GM21786 (cell line): ENCODE measurements around the gene ADCY2.

Experiments
- ATAC-seq: cut with Tn5 transposase; IDR thresholded peaks from one replicate; pipeline ENCODE4 v1.9.1; 2021; ENCODE audit not compliant: unreplicated experiment

ADCY2 gene

DNA sequence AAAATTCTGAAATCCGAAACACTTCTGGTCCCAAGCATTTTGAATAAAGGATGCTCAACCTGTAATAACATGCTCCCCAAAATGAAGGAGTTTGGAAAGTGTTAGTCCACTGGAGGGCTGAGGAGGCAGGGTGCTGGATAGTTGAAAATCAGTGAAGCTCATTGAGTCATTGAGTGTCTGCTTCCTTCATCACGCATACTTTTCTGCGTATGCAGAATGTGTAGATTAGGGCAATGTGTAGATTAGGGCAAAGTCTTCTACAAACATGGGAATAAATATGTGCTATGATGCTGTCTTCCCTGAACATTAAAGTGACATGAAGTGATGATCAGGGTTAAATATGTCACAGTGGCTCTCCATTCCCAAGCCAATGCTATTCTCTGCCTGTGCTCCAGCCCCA is 261.2 kb downstream of the ADCY2 start:
- no peak for ATAC-seq

DNA sequence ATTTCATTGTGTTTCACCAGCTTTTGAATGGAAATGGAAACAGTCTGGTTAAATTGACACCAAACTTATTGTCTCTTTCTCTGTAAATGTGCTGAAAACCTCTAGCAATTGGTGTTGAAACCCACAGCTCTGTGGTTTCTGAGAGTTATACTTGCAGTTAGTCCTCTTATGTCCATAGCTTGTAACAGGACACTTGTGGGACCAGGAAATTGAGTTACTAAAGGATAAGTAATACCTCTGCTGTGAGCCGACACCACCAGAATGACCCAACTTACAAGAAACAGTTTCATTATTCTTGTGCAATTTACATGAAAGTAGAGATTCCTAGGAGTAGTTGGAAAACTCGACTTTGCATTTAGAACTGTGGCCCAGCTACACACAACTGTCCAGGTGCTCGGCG is 263.5 kb downstream of the ADCY2 start:
- ATAC-seq, result no peak

DNA sequence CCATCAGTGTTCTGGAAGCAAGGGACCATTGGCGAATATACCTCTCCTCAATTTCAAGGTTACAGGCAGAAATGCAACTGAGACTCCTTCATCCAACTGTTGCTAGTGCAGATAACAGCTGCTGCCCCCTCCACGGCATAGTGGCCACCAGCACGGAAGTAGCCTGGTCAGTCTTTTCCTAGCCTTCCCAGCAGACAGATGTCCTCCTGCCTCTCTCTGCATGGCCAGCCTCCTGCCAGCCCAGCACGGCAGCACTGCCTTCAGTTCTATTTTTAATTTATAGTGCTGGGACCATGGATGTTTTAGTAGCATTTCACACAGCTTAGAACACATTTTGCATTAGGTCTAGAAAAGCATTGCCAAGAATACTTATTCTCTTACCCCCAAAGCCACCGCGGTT is 266.4 kb downstream of the ADCY2 start:
- ATAC-seq, result no peak

DNA sequence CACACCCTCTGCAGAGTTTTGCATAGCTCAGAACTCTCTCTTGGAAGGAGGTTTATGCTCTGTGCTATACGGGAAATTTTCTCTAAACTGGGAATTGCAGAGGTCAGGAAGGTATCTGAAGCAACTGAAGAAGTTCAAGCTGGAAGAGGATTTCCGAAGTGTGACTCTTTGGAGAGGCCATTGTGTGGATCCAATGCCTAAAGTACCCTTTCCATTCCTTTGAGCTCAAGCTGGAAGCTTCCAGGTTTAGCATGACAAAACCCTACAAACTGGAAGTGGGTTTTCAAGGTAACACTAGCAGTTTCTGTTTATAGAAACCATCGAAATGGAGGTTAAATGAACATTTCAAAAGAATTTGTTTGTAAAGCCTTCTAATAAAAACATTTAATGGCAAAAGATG is 267.9 kb downstream of the ADCY2 start:
- no peak for ATAC-seq

DNA sequence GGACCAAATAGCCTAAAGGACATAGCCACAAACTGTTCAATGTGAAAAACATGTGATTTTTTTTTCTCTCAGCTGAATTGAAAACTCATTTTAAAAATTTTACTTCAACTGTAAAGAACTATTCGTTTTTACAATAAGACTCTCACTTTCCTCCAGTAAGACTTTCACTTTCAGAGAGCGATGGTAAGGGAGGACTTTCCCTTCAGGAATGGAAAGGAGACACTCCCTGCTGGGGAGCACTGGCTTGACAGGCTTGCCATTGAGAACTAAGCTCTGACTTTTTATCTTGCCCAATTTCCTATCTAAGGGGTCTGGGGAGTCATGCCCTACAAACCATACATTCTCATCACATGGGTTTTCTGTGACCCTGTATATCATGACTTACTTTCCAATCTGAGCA is 268.3 kb downstream of the ADCY2 start:
- no peak for ATAC-seq

DNA sequence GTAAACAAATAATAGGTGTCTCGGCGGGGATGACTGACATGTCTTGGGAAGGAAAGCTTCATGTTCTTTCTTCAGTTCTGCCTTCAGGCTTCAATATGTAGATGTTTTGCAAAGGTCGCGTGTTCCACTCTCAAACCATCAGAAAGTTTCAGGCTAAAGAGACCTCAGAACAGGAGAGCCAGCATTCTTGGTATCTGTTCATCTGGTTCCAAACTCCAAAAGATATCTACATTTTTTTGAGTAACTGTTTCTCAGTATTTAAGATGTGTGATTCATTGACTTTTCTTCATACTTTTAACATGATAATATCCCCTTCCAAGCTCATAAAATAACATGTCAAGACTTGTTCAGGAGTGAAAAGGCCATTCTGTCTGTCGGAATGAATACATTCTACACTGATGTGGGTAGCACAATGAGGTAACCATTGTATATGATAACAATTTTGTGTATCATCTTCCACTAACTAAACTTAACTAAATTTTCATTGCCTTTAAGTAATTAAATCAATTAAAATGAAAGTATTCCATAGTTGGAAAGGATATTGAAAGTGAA is 271.4 kb downstream of the ADCY2 start:
- no peak for ATAC-seq

DNA sequence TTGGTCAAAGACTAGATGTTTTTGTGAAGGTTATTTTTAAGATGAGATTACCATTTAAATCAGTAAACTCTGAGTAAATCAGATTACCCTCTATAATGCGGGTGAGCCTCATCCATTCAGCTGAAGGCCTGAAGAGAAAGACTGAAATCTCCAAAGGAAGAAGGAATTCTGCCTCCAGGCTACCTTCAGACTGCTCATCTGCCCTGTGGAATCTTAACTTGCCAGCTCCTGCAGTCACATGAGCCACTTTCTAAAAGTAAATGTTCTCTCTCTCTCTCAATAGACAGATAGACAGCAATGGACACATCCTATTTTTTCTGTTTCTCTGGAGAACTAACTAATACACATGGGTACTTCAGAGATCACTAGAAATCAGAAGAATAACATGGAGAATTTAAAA is 272.2 kb downstream of the ADCY2 start:
- no peak for ATAC-seq

DNA sequence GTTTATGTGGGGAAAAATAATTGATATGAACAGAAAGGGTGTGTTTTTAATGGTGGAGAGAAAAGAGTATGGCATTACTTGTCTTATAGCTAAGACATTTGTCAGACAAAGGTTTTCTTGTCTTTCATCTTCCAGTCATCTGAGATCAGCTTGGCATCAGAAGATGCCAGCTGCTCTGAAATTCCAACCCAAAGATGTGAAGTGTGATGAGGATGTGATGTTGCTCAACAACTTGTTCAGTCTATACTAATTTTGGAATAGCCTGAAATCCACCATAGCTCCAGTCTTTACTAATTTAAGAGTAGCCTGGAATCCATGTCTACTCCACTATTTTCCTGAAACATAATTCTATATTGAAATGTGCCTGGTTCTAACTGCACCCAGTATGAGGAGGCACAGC is 272.7 kb downstream of the ADCY2 start:
- no peak for ATAC-seq

DNA sequence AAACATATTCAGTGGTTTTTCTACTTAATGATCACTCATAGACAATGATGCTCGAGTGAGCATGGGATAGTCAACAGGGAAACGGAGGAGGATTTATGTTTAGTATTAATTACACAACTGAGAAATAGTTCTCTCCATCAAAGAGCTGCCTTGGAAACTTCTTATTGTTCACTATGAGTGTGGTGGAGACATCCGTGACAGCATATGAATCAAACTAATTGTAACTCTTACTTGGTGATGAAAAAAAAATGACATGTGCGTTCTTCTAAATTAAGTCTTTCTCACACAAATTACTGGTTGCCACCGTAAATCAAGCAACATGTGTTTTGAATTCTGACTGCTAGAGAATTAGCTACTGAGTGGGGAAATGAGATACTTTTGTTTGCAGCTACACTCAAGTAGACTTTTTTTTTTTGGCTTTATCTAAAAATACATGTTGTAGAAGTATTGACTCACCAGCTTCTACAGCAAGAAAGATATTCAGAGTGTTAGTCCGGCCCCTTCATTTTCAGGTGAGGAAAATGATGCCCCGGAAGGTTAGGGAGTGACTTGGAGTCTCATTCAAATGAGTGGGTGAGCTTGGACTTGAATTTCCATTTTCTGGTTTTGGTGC is 275.5 kb downstream of the ADCY2 start:
- ATAC-seq, result no peak

DNA sequence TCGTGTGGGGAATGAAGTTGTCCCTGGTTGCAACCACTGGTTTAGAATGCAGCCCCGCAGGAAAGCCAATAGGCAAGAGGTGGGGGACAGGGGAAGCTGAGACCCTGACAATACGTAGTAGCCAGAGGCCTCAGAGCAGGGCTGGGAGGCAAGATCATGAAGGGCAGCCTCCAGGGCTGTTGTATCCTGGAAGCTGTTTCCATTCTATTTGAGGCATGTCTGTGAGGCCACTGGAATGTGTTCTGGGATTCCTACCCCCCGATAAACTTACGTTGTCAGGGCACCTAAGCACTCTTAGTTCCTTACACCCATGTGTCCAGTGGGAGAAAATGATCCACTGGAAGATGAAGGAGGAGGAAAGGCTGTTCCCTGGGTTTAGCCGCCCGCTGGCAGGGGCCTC is 277.7 kb downstream of the ADCY2 start:
- ATAC-seq, result no peak

DNA sequence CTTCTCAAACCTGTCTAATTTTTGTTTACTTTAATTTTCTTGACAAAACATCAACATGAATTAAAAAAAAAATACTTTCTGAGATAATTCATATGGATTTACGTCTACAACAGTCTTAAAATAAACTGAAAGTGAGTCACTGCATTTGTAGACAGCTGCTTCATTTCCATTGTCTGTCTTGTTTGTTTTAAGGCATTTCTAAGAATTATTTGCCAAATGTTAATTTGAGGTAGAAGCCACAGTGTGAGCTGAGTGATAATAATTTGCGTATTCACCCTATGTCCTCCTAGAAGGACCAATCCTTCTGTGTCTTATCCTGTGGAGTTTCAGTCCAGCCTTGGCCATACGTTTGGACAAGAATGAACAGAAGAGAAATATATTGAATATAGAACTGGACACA is 280.5 kb downstream of the ADCY2 start:
- ATAC-seq, result no peak

DNA sequence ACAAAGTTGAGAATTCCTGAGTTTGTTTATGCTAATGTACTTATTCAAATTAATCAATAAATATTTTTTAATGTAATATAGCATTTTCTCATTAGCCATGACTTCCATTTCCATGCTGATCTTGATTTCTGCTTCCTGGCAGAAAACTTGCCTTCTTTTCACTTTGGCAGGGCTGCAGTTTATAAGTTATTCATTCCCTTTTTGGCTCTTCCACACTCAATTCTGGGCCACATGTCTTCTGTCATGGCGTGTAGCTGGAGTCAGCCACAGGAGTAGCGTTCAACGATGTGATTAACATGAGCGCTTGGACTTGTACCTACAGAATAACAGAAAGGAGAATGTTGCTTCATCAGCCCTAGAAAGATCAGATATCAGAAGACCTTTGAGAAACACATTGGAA is 282.1 kb downstream of the ADCY2 start:
- ATAC-seq, result no peak

DNA sequence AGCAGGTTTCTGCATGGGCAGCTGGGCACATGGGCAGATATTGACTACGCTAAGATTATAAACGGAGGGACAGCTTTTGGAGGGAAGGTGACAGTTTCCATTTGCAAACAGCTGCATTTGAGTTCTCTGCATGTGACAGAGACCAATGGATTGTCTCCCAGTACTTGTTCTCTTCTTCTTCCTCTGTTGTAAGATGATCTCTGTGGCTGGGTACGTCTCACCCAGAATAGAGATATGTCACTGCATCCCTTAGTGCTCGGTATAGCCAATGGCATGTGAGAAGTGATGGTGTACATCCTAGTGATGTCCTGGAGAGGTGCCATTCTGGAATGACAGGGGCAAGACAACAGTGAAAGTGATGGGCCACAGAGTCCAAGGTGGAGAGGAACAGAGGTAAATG is 283.7 kb downstream of the ADCY2 start:
- ATAC-seq, result no peak

DNA sequence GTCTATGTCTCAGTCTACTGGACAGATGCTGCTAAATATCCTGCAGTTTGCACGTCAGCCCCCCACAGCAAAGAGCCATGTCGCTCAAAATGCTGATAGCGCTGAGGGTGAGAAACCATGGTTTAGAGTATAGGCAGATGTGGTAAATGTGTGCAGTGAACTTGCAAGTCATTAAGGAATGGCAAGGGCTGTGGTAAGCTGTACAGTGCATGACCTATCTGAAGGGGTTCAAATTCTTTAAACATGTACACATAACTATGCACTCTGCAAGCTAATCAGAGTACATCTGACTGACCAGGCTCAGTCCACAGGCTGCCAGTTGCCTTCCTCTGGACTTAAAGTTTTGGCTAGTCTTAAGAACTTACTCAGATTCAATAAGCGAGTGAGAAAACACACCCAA is 284.3 kb downstream of the ADCY2 start:
- no peak for ATAC-seq

DNA sequence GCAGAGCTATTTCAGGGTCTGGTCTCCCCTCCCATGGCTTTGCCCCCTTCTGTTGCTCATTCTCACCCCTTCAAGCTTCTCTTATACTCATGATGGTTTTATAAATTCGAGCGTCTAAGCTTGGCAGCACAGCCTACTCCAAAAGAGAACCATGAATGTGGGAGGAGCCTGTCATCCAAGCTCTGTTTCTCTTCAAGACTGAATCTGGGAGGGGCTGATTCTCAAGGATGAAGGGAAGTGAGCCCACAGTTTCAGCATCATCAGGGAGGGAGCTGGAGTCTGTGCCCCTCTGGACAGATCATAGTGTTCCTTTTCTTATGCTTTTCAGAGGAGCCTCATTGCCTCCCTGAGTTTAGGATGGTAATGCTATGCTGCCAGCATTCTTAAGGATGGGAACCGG is 286.4 kb downstream of the ADCY2 start:
- no peak for ATAC-seq

DNA sequence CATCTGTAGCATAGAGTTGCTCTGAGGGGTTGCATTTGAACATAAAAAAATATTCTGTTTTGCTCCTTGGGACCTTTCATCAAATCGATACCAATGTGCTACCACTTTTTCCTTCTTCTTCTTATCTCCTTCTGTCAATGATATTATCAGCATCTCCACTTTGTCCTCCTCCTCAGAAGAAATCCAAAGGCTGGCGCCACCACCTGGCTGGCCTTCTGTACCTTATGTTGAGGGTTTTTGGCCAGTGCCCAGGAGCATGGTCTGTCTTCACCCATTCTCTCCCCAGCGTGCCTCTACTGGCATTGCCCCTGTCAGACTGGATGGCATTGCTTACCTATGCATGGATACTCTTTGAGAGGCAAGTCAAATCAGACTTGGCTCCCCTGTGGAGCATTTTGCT is 287.8 kb downstream of the ADCY2 start:
- no peak for ATAC-seq

DNA sequence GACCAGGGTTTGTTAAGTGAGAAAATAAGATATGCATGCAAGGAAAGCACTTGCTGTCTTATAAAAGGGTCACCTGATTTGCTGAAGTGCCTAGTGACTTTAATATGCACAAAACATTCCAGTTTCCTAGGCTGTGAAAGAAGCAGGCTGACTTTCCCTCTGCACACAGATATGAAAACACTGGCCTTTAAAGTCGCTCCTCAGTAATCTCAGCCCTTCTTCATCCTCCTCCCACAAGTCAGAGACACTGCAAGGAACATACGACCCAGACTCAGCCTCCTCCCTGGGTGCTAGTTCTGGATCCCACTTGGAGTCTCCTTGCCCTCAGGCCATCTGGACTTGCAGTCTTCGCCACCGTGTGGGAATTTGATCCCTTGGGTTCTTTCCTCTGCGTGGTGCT is 288.9 kb downstream of the ADCY2 start:
- ATAC-seq, result no peak

DNA sequence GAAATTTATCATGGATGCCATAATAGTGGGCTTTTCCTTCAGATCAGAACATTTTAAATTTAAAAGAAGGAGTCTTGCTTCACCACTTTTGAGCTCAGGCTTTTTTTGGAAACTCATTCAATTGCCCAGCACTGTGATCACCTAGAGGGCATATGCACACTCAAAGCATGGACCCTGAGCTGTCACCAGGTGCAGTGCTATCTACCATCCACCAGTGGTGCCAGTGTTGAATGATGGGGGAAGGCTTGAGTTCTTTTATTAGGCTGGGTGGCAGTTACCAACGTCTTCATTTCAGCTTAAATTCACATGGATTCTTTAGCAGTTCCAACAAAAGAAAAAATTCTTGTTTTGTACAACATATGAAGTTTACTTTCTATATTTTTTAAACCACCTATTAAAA is 290.9 kb downstream of the ADCY2 start:
- ATAC-seq, result no peak

DNA sequence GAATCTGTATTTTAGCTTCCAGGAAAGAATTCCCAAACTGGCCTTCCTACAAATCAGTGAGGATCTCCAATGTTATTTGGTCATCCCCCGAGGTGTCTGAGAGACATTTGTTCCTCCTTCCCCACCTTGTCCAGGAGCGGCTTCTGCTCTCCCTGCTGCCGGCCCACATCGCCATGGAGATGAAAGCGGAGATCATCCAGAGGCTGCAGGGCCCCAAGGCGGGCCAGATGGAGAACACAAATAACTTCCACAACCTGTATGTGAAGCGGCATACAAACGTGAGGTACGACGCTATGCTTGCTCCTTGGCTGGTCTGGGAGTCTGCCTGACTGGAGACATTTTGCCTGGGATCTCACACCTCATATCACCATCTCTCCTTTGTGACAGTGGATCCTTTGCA is 294.6 kb downstream of the ADCY2 start:
- no peak for ATAC-seq

DNA sequence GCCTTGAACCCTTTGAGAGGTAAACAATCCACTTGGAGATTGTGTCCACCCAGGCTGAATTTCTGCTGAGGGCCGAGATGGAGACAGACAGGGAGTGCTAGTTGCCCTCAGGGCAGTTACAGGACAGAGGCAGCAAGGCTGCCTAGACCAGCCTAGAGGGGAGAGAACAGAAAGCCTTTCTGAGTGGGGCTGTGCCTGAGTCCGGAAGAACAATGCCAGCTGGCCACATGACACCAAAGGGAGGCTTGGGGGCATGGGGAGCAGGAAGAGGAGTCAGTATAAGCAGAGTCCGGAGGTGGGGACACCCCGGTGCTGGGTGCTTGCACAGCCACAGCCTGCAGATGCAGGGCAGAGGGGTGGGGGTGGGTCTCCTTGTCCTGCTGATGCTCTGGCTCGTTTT is 309.3 kb downstream of the ADCY2 start:
- ATAC-seq, result no peak

DNA sequence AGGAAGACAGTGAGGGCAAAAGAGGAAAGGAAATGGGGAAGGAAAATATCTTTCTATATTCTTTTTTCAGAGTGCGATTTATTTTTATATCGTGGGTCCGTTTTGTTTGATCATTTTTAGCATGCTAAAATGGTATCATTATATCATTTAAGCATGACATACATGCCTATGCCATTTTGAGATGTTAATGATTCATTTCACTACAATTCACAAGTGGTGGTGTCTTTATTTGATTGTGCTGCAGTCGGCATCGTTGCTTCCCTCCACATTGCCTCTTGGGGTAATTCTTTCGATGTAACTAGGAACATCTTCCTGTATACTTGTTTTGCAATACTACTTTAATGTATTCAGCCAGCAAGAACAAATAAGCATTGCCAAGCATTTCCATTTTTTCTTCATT is 309.8 kb downstream of the ADCY2 start:
- no peak for ATAC-seq

DNA sequence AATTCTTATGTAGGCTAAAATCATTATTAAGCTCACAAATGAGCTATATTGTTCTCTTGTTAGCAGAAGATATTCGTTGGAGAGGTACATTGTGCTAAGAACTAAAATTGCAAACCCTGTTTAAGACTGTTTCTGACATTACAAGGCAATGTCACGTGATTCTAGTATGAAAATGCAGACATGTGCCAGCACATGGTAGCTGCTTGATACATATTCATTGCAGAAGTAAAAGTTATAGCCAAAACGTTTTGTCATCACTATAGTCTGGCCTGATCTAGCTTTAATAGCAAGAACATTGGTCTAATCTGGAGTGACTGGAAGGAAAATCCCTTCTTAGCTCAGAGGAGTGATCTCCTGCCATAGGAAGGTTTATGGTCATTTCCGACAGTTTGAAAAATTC is 310.3 kb downstream of the ADCY2 start:
- no peak for ATAC-seq

DNA sequence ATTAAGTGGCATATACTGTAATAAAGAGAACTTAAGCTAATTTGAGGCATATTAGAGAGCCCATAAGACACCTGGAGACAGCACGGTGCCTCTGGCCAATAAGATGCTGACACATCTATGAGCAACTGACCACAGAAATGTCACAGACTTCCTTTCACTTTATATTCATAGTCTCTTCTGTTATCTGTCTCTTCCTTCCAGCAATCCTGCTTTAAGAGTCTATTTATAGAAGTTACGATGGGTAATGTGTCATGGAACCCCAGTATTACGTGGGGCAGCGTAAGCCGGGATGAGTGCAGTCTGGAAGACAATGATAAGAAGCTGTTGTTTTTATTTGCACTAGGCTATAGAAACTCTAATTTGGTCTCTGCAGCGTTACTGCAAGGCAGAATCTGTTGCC is 318.2 kb downstream of the ADCY2 start:
- ATAC-seq, result no peak

DNA sequence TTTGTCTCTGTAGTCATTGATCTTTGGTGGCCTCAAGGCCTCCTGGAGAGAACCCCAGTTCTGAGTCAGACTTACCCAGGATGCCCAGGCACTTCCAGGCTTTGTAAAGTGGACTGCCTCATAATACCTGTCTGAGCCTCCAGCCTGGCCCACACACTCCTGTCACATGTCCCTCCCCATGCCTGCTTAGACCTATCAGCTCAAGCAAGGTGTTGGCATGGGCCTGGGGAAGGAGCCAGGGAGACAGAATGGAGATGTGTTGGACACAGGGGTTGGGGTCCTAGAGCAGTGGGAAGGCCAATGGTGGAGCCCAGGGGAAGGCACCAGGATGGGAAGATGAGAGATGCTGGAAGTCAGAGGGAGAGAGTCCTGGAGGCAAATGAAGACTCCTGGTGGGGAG is 318.8 kb downstream of the ADCY2 start:
- no peak for ATAC-seq
